ENCODE results near the gene RBM25.
"Not testable (repeated sequence)": the region's sequence is repeated elsewhere in the genome, so short reads cannot be mapped to it uniquely, and the experiment has no call there.

The RBM25 gene

DNA sequence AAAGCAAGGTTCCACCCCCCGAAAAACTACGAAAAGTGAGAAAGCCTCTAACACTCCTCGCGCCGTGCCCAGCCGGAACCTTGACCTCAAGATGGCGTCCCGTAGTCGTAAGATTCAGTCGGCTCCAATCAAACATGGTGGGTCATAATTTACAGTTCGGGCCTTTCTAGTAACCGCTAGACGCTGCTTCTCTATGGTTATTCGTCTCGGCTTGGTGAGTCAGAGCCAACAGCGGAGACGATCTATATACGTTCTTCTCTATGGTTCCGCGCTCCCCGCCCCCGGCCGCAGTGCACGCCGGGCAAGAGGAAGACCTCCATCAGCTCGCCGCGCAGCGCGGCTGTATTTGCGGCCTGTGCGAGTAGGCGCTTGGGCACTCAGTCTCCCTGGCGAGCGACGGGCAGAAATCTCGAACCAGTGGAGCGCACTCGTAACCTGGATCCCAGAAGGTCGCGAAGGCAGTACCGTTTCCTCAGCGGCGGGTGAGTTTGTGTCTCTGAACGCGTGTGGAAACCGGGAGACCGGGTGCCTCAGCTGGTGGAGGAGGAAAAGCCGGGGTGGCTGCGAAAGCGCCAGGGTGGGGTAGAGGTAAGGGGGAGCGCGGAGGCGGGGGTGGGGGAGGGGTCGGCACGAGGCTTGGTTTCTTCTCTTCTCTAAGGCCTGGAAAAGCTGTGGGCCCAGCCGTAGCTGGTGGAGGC lies at the start of gene RBM25:
Gene RBM25, plus strand, starts transcription at position 311 of the 698 bp plus-strand sequence. CDS start 13,108 bp downstream, outside the sequence.
- peak; percentile 94 for DNase-seq

DNA sequence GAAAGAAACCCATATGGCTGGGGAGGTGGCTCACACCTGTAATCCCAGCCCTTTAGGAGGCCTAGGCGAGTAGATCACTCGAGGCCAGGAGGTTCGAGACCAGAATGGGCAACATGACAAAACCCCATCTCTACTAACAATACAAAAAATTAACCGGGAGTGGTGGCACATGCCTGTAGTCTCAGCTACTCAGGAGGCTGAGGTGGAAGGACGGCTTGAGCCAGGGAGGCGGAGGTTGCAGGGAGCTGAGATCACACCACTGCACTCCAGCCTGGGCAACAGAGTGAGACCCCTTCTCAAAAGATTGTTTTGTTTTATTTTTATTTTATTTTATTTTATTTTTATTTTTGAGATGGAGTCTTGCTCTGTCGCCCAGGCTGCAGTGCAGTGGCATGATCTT lies 47.1 kb upstream of the RBM25 start:
- not testable (repeated sequence) for DNase-seq

DNA sequence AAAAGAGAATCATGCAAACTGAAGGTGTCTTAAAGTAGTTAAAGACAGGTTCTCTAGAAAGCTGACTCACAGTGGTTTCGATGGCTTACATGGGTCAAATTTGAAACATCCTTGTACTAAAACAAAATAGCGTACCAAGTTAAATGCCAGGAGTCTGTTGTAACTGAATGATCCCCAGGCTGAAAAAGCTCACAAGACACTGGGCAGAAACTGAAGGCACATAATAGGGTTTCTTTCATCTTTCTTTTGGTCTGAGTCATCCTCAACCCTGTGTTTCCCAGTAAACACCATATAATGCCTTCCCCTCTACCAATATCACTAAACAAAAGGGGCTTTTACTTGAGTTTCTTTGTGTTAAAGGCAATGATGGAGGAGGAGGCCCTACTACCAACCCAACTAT lies 44.2 kb upstream of the RBM25 start:
- DNase-seq: no peak

DNA sequence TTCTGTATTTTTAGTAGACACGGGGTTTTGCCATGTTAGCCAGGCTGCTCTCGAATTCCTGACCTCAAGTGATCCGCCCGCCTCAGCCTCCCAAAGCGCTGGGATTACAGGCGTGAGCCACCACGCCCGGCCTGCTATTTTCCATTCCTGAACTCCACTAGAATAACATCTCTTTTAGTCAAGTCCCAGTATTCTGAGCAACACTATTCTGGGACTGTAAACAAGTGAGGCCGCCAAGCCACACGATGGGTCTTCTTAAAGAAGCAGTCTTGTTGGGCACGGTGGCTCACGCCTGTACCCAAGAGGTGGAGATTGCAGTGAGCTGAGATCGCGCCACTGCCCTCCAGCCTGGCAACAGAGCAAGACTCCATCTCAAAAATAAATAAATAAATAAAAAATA lies 42.8 kb upstream of the RBM25 start:
- DNase-seq: not testable (repeated sequence)

DNA sequence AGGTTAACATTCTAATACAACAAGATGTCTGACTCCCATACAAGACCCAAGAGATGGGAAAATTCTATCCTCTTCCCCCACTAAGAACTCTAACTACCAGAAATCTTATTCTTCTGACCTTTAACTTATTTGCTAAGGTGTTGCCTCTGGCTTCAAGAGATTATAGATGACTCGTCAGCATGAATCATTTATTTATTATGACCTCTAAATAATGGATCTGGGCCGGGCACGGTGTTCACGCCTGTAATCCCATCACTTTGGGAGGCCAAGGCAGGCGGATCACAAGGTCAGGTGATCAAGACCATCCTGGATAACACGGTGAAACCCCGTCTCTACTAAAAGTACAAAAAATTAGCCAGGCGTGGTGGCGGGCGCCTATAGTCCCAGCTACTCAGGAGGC lies 42.3 kb upstream of the RBM25 start:
- not testable (repeated sequence) for DNase-seq

DNA sequence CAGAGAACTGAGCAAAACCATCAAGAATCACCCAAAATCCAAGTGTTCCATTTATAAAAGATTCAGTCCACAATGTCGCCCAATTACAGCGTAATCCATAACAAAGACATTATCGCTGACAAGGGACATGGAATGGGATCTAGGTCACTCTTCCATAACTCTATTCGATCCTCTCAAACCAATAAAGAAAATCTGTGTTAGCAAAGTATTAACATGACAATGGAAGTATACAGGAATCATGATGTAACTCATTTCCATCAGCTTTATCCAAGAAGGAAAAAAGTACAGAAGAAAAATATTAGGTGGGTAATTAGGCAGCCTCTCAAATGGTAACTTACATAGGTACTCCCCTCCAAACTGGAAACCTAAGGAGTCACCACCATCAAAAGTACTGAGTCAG lies 36.3 kb upstream of the RBM25 start:
- no peak for DNase-seq

DNA sequence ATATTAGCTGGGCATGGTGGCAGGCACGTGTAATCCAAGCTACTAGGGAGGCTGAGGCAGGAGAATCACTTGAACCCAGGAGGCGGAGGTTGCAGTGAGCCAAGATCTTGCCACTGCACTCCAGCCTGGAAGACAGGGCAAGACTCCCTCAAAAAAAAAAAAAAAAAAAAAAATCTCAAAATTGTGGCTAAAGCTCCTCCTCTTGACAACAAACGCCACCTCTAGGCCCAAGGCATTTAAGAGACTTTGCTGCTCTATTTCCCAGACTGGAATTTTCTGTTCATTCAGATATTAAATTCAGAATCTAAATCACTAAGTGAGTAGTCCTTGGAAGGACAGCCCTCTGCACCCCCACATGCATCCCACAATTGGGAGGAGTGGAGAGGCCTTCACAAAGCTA lies 32.8 kb upstream of the RBM25 start:
- no peak for DNase-seq

DNA sequence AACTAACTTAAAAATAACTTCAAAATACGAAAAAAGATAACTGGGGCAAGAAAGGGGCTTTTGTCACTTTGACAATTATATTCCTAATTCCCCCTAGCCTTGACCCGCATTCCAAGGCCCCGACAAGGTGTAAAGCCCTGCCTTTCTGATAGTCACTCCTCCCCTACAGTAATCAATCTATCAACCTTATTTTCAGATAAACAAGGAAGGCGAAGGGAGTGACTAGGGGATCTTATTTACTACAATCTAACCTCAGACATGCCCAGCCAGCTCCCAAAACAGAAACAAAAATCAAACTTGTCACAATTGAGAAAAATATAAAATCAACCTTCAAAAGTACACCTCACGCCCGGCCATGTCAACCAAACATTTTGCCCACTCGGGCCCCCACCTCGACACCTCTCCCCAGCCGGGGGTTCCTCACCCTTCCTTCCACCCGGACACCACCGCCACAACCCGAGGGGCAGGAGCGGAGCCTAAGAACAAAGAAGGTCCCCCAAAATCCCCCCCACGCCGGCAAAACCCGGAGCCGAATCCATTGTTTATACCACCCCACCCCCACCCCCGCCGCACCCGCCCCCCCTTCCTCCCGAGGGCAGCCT lies 32.0 kb upstream of the RBM25 start:
- peak; percentile 1 for DNase-seq

DNA sequence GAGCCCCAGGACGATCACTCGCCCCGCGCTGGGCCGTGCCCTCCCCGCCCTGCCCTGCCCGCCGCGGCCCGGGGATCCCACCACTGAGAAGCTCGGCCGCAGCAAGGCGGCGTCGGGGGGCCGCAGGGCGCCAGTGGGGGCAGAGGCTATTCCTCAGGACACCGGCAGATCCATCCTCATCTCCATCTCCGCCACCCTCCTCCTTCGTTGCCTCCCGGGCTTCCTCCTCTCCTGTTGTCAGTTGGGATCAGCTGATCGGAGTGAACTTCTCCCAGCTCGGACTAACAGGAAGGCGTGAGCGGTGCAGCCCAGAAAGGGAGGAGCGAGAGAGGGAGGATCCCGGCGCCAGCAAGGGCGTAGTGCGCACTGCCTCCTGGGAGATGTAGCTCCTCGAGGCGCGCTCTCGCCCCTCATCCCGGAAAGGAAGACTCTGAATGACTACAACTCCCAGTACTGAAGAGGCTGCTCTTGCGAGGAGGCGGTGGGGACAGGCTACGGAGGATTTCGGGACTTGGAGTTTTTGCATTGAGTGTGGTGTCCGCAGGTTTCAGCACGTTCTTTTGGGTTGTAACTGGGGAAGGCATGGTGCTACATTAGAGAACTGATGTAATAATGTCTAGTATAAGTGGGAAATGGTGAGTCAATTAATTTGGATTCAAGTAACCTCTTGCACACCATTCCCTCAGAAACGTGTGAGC lies 31.3 kb upstream of the RBM25 start, which contains the start of gene ZFYVE1:
Gene ZFYVE1, minus strand, starts transcription at position 262 of the 698 bp plus-strand sequence. CDS start 2,598 bp downstream, outside the sequence.
- peak; percentile 81 for DNase-seq

DNA sequence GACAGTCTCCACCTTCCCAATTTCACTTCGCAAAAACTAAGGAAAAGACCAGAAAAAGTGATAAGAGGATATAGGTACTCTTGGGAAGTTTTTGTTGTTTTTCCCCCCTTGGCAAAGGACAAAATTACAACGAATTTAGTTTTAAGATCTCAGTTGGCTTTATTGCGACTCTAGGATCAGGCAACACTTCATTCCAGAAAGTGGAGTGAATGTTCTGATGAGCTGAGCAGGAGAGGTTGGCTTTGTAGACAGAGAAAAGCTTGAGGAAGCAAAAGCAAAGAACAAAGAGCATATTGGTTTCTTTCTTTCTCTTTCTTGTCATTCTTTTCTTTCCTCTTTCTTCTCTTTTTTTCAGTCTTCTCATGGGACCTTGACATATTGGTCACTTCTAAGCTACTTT lies 30.8 kb upstream of the RBM25 start:
- DNase-seq: no peak

DNA sequence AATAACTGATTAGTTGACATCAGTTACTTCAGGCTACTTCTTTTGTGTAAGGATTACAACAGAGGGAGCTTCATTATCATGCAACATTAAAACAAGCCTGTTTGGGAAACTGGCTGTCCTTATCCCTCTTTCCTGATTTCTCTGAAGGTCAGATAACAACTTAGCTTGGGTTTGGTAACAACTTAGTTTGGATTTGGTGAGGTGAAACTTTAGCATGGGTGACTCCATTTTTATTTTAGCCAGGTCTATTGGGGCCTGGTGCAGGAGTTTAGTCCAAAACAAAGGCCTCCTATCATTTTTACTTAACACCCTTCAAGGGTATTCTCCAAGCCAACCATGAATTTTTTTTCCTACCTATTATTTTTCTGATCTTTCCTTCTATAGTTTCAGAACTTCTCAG lies 30.4 kb upstream of the RBM25 start:
- DNase-seq: no peak

DNA sequence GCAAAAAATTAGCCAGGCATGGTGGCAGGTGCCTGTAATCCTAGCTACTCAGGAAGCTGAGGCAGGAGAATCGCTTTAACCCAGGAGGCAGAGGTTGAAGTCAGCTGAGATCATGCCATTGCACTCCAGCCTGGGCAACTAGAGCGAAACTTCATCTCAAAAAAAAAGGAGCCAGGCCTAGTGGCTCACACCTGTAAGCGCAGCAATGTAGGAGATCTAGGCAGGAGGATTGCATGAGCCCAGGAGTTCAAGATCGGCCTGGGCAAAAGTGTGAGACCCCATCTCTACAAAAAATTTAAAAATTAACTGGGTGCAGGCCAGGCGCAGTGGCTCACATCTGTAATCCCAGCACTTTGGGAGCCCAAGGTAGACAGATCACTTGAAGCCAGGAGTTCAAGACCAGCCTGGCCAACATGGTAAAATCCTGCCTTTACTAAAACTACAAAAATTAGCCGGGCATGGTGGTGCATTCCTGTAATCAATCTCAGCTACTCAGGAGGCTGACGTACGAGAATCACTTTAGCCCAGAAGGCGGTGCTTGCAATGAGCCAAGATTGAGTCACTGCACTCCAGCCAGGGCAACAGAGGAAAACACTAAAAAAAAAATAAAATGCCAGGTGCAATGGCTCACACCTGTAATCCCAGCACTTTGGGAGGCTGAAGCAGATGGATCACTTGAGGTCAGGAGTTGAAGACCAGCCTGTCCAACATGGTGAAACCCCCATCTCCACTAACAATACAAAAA lies 21.5 kb upstream of the RBM25 start:
- DNase-seq: not testable (repeated sequence)

DNA sequence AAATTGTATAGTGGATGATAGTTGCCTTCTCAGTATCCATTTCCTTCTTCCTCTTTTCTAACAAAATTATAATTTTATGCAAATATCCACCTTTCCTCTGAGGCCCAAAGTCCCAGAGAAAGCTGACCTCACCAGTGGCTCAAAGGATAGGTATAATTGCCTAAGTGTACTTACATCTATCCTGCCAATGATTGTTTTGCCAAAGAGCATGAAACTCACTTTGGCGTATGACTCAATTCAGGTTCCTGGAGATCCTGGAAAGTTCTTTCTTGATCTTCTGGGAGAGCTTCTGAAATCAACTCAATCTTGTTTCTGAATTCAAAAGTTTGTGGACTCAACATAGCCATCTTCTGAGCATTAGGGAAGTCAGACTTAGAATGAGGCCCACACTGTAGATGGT lies 10.5 kb upstream of the RBM25 start:
- DNase-seq: no peak

DNA sequence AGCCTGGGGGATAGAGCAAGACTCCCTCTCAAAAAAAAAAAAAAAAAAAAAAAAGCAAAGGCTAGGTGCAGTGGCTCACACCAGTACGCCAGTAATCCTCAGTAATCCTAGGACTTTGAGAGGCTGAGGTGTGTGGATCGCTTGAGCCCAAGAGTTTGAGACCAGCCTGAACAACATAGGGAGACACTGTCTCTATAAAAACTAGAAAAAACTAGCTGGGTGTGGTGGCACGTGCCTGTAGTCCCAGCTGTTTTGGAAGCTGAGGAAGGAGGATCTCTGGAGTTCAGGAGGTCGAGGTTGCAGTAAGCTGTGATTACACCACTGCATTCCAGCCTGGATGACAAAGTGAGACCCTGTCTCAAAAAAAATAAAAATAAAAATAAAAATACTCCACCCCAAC lies 8.9 kb upstream of the RBM25 start:
- DNase-seq: no peak

DNA sequence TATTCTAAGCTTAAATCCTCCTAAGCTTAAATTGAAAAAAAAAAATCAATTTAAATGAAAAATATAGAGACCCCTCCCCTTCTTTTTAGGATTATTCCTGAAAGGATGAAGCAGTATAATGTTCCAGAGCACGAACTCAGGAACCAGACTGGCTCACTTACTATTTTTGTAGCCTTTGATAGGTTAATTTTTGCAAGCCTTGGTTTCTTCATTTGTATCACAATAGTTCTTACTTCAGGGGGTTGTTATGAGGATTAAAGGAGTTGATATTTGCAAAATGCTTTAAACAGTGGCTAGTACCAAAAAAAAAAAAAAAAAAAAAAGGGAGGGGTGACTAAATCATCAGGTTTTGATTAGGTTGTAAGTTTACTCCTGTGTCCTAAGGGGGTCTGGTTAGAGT lies 3.1 kb upstream of the RBM25 start:
- no peak for DNase-seq

DNA sequence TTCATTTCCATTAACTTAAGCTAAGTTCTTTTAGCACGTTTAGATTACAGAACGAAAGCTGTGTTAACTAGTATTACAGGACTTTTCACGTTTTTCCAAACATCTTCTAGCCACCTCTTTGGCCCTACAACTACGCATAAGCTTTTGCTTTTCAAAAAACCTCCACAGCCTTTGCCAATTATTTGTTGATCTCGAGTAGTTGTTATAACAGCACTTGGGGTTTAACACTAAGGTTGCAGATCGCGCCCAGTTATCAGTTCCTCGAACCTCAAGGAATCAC lies 450 bp upstream of the RBM25 start:
- no peak for DNase-seq

DNA sequence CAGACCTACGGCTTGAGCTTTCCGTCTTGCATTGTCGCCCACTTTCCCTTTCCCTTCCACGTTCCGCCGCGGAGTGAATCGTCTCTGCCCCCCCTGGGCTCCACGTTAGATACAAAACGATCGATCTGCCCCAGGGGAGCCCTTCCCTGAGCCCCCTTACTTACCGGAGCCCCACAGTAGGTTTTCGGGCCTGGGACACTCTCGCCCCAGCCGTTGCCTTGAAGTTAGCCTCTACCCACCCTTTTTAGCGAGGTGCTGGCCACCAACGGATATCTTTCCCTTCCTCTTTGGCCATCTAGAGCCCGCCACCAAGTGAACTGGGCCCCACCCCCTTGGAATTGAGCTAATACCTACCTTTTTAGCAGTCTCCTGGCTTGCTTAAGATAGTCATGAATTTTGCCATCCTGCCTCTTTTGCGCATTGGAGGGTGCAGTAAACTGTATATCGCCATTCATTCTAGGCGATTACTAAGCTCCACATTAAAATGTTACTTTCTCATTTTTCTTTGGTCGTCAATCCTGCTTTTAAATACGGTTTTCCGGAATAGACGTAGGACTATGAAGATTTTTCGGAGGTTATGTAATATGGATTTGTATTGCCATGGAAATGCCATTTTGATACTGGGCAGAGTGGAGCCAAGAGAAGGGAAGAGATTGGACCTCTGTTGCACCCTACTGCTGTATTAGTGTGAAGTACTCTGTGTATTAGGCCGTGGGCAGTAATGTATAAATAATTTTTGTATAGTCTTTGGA lies 764 bp downstream of the RBM25 start:
- DNase-seq: peak; percentile 20

DNA sequence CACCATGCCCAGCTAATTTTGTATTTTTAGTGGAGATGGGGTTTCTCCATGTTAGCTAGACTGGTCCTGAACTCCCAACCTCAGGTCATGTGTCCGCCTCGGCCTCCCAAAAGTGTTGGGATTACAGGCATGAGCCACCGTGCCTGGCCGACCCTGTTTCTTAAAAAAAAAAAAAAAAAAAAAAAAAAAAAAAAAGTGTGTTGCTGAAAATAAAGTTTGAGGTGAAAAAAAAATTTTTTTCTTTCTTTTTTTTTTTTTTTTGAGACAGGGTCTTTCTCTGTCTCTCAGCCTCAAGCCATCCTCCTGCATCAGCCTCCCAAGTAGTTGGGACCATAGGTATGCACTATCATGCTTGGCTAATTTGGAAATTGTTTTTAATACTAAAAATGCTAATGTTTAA lies 11.3 kb downstream of the RBM25 start:
- no peak for DNase-seq

DNA sequence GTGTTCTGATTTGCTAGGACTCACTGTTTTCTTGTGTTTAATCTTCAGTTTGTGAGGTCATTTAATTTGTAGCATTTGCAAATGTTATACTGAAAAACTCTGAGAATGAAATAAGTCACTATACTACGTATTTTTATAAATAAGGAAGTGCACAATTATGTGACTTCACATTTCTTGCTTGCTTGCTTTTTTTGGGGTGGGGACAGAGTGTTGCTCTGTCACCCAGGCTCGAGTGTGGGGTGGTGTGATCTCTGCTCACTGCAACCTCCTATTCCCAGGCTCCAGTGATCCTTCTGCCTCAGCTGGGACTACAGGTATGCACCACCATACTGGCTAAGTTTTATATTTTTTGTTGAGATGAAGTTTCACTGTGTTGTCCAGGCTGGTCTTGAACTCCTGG lies 32.7 kb downstream of the RBM25 start:
- DNase-seq: no peak

DNA sequence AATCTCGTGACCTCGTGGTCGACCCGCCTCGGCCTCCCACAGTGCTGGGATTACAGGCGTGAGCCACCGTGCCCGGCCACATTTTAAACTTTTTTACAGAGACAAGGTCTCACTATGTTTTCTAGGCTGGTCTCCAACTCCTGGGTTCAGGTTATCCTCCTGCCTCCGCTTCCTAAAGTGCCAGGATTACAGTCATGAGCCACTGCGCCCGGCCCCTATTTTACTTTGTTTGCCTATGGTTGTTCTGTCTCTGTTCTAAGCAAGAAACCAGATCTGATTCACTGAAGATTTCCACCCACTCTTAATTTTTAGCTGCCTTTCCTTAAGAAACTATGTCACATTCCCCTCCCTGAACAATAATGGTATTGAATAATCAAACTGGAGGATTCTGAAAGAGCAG lies 39.1 kb downstream of the RBM25 start:
- DNase-seq: no peak

DNA sequence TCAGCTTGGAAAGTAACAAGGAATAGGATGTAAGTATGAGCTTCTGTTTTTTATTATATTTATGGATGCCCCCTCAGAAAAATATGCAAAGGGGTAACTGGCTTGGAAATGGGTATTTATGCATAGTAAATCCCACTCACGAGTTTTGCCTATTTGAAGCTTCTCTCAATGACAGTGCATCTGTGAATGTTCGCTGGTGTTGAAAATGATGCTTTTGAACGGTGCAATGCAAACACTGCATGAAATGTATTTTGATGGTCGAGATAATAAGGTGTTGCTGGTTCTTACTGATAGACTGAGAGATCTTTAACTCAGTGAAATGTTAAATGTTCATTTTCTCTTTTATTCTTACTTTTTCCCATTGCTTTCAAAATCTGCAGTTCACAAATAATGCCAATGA lies 42.0 kb downstream of the RBM25 start:
- DNase-seq: no peak

DNA sequence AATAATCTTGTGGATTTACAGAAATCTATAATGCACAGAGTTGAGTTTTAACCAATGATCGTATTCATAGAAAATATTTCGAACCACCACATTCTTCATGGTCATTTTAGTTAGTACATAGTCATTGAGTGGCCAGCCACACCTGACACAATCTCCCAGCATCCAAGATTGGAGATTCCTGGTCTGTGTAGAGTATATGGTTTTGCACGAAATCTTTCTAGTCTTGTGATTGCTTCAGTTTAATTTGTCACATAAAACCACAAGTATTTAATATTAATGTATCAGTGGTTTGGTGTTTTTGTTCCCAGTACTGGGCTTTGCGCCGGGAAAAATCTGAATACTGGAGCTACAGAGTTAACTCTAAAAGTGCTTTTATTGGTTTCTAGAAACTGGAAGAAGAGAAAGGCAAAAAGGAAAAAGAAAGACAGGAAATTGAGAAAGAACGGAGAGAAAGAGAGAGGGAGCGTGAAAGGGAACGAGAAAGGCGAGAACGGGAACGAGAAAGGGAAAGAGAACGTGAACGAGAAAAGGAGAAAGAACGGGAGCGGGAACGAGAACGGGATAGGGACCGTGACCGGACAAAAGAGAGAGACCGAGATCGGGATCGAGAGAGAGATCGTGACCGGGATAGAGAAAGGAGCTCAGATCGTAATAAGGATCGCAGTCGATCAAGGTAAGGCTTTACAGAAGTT lies 44.6 kb downstream of the RBM25 start:
- no peak for DNase-seq
